GM19351 (cell line): ENCODE data around the gene RPS6KA5.
"Not testable (repeated sequence)": the region's sequence is repeated elsewhere in the genome, so short reads cannot be mapped to it uniquely, and the experiment has no call there.

Experiments
- ATAC-seq: cut with Tn5 transposase; IDR thresholded peaks from one replicate; pipeline ENCODE4 v1.9.1; 2021; ENCODE audit warnings: mild to moderate bottlenecking, moderate library complexity; ENCODE audit not compliant: unreplicated experiment

The RPS6KA5 gene

GRCh38 chr14:91060351-91061055 is at the start of gene RPS6KA5:
RPS6KA5 (minus strand) TSS chr14:91060641; CDS start chr14:91060434, 207 bp downstream.
- ATAC-seq, result peak; percentile 80

- ATAC-seq, result no peak
Observed at GRCh38 chr14:91108941-91109611, 48.6 kb upstream of the RPS6KA5 start.

DNA sequence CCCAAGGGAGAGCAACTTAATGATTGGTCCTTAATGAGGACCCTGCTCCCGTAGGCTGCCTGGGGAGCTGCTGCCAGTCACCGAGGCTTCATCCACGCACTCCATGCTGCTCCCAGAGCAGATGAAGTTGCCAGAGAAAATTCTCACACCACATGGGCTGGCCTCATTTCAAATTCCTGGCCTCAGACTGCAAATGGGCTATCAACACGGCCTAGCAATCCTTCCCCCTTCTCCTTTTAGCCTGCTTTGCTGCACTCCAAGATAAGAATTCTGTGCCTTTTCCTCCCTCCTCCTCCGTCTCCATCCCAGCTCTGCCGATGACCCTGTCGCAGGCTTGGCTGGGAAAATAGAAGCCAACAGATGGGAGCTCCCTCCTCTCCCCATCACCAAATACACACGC is 42.7 kb upstream of the RPS6KA5 start:
- no peak for ATAC-seq

DNA sequence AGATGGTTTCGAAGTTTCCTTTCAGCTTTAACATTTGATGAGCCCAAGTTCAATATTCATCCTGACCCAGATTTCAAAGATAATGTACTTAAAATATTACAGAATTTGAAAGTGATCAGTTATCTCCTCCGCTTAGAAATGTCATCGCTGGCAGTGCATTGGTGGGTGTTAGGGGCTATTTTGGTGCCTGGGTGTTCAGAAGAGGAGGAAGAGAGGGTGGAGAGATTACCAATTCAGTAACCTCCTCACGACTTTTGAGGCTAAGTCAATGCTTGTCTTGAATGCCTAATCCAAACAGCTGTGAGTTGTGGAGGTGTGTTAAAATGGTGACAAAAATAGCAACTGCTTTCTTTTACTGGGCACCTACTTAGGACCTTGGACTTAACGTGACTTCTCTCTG is 39.7 kb upstream of the RPS6KA5 start:
- no peak for ATAC-seq

- ATAC-seq, result no peak
Observed at GRCh38 chr14:91098591-91098990, 38.1 kb upstream of the RPS6KA5 start.

DNA sequence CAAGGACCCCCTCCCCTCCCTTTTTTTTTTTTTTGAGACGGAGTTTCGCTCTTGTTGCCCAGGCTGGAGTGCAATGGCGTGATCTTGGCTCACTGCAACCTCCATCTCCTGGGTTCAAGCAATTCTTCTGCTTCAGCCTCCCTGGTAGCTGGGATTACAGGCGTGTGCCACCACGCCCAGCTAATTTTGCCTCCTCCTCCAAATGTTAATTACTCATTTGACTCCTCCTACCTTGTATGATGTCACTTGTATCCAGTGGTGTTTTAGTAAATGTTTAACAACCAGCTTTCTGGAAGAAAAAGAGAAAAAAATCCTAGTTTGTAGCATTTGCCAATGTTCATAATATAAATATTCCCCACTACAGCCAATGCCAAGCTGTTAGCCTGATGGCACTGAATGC is 37.2 kb upstream of the RPS6KA5 start:
- ATAC-seq, result not testable (repeated sequence)

DNA sequence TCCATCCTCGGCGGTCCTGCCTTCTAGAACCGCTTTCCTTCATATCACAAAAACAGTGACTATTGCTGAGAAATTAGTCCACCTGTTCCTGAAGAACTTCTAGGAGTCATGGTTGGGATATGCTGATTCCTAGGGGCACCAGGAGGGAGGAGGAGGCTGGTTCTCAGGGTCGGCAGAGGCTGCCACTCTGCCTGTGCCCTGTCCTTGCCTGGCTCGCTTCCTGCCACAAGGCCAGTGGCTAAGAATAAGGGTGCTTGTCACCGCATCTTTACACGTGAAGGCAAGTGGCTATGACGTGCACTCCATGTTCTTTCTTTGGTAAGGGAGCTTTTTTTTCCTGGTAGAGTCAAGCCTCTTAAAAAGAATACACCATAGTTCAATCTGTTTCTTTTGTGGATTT is 34.7 kb upstream of the RPS6KA5 start:
- ATAC-seq, result no peak

DNA sequence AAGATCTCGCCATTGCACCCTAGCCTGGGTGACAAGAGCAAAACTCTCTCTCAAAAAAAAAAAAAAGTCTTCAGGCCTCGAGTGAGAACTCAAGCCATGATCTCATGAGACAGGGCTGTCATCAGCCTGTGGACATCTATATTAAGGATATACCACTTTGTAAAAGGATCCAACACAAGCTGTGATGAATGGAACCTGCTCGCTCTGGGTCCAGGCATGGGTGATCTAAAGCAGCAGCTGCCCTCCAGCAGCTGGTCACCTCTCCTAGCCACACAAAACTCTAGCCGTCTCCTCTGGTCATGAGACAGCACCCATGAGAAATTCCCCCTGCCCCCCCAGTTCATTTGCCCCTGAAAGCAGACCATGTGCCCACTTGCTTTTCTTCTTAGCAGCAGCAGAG is 34.3 kb upstream of the RPS6KA5 start:
- no peak for ATAC-seq

GRCh38 chr14:91093743-91094472 is 33.5 kb upstream of the RPS6KA5 start:
- not testable (repeated sequence) for ATAC-seq

DNA sequence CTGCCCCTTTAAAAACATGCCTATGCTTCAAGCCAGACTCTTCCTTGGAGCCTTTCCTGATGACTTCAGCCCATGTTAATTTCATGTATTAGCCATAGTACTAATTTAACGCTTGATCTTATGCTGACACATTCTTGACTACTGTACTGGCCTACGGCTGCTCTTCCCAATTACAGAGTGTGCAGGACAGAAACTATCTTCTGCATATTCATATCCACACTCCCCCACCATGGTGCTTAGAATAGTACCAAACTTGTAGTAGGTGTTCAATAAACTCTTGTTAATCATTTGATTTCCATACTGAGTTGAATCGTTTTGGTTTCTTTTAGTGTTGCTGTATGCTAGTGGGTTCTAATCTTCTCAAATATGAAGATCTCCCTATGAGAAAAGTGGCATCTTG is 31.6 kb upstream of the RPS6KA5 start:
- ATAC-seq, result no peak

GRCh38 chr14:91090743-91091142 is 30.3 kb upstream of the RPS6KA5 start:
- ATAC-seq, result no peak

DNA sequence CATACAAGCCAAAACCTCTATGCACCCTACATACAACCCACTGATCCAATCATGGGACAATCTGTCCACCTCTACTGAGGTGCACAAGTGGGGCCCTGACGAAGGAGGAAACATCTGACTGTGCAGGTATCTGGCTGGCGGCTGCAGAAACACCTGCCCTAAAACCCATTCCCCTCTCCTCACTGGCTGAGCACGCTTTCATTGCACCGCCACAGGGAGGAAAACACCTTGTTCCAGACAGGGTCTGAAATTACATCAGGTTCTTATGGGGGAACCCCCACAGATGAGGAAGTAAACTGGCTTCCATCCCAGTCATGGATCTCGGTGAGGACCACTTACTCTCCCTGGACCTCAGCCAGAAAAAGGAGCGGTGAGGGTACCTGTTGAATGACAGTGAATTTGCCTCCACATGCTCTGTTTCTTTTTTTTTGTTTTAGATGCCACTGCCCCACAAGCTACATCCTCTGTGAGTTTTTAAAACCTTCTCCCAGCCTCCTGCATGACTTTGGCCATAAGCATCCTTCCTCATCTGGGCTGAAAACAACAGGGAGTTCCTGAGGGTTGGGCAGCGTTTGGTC is 29.6 kb upstream of the RPS6KA5 start:
- no peak for ATAC-seq

- no peak for ATAC-seq
Observed at GRCh38 chr14:91088585-91089235, 28.3 kb upstream of the RPS6KA5 start.

GRCh38 chr14:91087470-91087869 is 27.0 kb upstream of the RPS6KA5 start:
- ATAC-seq, result not testable (repeated sequence)

DNA sequence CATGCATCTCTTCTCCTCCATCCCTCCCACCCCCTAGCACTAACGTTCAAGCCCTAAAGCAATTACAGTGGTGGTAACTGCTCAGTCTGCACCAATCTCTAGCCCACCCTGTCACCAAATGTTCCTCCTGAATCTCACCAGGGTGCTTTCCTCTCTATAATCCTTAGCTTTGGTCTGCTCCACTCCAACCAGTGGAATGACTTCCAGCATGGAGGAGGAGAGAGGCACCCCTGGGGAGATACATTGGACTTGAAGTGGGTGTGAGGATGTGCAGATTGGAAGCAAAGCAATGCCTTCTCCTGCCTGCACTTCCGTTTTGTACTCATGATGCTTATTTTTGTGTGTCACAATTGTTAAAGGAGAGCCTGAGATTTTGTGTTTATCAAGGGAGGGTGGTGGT is 24.1 kb upstream of the RPS6KA5 start:
- no peak for ATAC-seq

- no peak for ATAC-seq
Observed at GRCh38 chr14:91082282-91082681, 21.8 kb upstream of the RPS6KA5 start.

GRCh38 chr14:91080071-91080470 is 19.6 kb upstream of the RPS6KA5 start:
- no peak for ATAC-seq

DNA sequence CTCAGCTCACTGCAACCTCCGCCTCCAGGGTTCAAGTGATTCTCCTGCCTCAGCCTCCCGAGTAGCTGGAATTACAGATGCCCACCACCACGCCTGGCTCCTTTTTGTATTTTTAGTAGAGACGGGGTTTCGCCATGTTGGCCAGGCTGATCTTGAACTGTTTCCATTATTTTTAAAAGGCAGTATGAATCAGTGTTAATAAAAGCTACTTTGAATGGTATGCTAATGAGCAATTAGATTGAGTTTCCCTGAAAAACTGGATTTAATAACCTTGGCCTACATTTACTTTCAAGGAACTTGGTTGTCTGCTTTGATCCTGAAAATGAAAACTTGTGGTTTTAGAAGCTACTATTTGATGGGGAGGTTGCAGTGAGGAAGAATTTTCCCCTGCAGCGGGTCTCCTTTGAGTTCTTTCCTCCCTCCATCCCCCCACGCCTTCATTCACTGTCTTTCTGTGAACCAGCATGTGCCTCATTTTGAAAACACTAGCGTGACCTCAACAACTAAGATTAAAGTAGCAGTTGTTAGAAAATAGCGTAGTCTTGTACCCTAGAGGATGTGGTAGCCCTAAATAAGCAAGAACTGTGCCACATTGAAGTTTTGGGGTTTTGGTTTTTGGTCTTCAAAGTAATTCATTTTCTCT is 17.8 kb upstream of the RPS6KA5 start:
- ATAC-seq, result peak; percentile 85

GRCh38 chr14:91075553-91075952 is 15.1 kb upstream of the RPS6KA5 start:
- no peak for ATAC-seq

GRCh38 chr14:91070572-91070971 is 10.1 kb upstream of the RPS6KA5 start:
- ATAC-seq, result no peak

- ATAC-seq, result no peak
Observed at GRCh38 chr14:91068642-91069041, 8.2 kb upstream of the RPS6KA5 start.
